ENCODE measurements around the gene ARHGAP24.

DNA sequence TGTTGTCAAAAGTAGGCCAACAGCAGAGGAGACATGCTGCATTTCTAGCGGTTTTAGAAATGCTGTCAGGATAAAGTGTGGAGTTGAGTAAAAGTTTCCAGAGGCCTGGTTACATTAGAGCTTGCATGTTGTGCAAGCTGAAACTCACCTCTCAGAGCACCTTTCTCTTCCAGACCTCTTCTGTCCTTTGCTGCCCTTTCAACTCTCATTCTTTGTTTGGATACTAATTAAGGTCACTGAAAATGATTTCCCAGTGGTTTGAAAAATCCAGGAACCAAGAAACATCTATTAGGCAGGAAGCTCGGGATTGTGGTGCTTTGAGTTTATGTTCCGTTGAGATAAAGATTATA lies 458.3 kb downstream of the ARHGAP24 start:
- TF ChIP-seq, protein P1, sequence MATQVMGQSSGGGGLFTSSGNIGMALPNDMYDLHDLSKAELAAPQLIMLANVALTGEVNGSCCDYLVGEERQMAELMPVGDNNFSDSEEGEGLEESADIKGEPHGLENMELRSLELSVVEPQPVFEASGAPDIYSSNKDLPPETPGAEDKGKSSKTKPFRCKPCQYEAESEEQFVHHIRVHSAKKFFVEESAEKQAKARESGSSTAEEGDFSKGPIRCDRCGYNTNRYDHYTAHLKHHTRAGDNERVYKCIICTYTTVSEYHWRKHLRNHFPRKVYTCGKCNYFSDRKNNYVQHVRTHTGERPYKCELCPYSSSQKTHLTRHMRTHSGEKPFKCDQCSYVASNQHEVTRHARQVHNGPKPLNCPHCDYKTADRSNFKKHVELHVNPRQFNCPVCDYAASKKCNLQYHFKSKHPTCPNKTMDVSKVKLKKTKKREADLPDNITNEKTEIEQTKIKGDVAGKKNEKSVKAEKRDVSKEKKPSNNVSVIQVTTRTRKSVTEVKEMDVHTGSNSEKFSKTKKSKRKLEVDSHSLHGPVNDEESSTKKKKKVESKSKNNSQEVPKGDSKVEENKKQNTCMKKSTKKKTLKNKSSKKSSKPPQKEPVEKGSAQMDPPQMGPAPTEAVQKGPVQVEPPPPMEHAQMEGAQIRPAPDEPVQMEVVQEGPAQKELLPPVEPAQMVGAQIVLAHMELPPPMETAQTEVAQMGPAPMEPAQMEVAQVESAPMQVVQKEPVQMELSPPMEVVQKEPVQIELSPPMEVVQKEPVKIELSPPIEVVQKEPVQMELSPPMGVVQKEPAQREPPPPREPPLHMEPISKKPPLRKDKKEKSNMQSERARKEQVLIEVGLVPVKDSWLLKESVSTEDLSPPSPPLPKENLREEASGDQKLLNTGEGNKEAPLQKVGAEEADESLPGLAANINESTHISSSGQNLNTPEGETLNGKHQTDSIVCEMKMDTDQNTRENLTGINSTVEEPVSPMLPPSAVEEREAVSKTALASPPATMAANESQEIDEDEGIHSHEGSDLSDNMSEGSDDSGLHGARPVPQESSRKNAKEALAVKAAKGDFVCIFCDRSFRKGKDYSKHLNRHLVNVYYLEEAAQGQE (IDR thresholded peaks at IDR 0.05; ENCODE audit: unreplicated experiment) = no peak
- TF ChIP-seq, protein P2, sequence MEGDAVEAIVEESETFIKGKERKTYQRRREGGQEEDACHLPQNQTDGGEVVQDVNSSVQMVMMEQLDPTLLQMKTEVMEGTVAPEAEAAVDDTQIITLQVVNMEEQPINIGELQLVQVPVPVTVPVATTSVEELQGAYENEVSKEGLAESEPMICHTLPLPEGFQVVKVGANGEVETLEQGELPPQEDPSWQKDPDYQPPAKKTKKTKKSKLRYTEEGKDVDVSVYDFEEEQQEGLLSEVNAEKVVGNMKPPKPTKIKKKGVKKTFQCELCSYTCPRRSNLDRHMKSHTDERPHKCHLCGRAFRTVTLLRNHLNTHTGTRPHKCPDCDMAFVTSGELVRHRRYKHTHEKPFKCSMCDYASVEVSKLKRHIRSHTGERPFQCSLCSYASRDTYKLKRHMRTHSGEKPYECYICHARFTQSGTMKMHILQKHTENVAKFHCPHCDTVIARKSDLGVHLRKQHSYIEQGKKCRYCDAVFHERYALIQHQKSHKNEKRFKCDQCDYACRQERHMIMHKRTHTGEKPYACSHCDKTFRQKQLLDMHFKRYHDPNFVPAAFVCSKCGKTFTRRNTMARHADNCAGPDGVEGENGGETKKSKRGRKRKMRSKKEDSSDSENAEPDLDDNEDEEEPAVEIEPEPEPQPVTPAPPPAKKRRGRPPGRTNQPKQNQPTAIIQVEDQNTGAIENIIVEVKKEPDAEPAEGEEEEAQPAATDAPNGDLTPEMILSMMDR (conservative IDR thresholded peaks at IDR 0.05; ENCODE audit: low read depth in 2 of 2) = no peak
- TF ChIP-seq POLR2AphosphoS5 (IDR thresholded peaks at IDR 0.05; ENCODE audit: low read depth) (no peak), JUNB (IDR thresholded peaks at IDR 0.05; ENCODE audit: unreplicated experiment) (no peak), CREB1 (CRISPR knock-in tag; IDR thresholded peaks at IDR 0.05; ENCODE audit: low read depth) (no peak), ZNF114 (CRISPR knock-in tag; IDR thresholded peaks at IDR 0.05) (no peak), EZH2phosphoT487 (IDR thresholded peaks at IDR 0.05; ENCODE audit: unreplicated experiment) (no peak), EZH2 (IDR thresholded peaks at IDR 0.05; ENCODE audit: low read depth, unreplicated experiment) (no peak), STAT1 (IDR thresholded peaks at IDR 0.05; ENCODE audit: unreplicated experiment) (no peak), NANOG (IDR thresholded peaks at IDR 0.05; ENCODE audit: borderline replicate concordance) (no peak), ZNF331 (CRISPR knock-in tag; IDR thresholded peaks at IDR 0.05; ENCODE audit: low read depth) (no peak)
- TF ChIP-seq, protein P3, sequence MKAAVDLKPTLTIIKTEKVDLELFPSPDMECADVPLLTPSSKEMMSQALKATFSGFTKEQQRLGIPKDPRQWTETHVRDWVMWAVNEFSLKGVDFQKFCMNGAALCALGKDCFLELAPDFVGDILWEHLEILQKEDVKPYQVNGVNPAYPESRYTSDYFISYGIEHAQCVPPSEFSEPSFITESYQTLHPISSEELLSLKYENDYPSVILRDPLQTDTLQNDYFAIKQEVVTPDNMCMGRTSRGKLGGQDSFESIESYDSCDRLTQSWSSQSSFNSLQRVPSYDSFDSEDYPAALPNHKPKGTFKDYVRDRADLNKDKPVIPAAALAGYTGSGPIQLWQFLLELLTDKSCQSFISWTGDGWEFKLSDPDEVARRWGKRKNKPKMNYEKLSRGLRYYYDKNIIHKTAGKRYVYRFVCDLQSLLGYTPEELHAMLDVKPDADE (IDR thresholded peaks at IDR 0.05) = no peak
